ENCODE data around the gene KAT8.

Gene KAT8

DNA sequence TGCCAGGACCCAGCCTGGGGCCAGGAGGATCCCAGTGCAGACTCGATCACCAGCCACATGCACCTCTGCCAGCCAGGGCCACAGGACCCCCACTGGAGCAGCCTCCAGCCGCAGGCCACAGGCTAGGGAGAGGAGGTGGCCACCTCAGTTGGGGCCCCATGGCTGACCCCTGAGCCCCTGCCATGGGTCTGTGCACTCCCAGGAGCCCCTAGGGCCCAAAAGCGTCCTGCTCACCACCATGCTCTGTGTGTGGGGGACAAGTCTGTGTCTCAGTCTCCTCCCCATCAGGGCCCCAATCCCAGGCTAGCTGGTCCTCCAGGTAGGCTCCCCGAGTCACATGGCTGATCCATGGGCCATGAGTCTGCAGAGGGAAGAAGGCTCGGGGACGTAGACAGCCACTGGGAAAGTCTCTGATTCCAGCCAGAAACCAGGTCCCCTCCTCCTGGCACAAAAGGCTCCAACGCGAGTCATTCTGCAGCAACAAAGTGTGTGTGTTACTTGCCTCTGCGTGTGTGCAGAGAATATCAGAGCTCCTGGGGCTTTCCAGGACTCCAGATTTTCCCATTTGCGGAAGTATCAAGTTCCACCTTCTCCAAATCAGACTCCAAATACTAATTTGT, 24.1 kb downstream of the KAT8 start:
- Histone ChIP-seq H3K27me3 (ENCODE audit: insufficient read depth, low read length, poor library complexity) (no peaks in the 10 kb centered on the region), H2AFZ (ENCODE audit: low read depth, low read length) (peak overlapping the region; percentile 74), H3K9ac (ENCODE audit: low read depth, low read length) (peak overlapping the region; percentile 49), H3K79me2 (ENCODE audit: insufficient read depth, low read length) (no peaks in the 10 kb centered on the region), H3K36me3 (ENCODE audit: insufficient read depth, low read length) (no peaks in the 10 kb centered on the region), H4K20me1 (ENCODE audit: insufficient read depth, low read length) (no peaks in the 10 kb centered on the region), H3K27ac (ENCODE audit: low read length) (peak overlapping the region; percentile 63), H3K4me1 (ENCODE audit: insufficient read depth, low read length) (peaks cover 18% of the 10 kb centered on the region), H3K9me3 (ENCODE audit: insufficient read depth, low read length, severe bottlenecking) (no peaks in the 10 kb centered on the region), H3K4me2 (ENCODE audit: insufficient read depth, low read length) (peak overlapping the region; percentile 65), H3K4me3 (ENCODE audit: low read depth in 1 of 2, low read length in 2 of 2) (peak overlapping the region in 1 of 2 experiments; percentile 47; a peak in 2 of 4 replicates)
- TF ChIP-seq CTCF (IDR thresholded peaks at IDR 0.05; ENCODE audit: borderline replicate concordance, extremely low read depth, low read length, poor library complexity, severe bottlenecking) (no peak), EZH2 (IDR thresholded peaks at IDR 0.05; ENCODE audit: borderline replicate concordance, low read depth, low read length, severe bottlenecking) (no peak)
- ATAC-seq (ENCODE audit: insufficient read depth, low read depth) (peak; percentile 2; the same call in 2 of the 3 replicates), DNase-seq (no peak)

GRCh38 chr16:31142109-31143010, 24.9 kb downstream of the KAT8 start:
- peak overlapping the region; percentile 85 for H3K9ac ChIP-seq (ENCODE audit: low read depth, low read length)

DNA sequence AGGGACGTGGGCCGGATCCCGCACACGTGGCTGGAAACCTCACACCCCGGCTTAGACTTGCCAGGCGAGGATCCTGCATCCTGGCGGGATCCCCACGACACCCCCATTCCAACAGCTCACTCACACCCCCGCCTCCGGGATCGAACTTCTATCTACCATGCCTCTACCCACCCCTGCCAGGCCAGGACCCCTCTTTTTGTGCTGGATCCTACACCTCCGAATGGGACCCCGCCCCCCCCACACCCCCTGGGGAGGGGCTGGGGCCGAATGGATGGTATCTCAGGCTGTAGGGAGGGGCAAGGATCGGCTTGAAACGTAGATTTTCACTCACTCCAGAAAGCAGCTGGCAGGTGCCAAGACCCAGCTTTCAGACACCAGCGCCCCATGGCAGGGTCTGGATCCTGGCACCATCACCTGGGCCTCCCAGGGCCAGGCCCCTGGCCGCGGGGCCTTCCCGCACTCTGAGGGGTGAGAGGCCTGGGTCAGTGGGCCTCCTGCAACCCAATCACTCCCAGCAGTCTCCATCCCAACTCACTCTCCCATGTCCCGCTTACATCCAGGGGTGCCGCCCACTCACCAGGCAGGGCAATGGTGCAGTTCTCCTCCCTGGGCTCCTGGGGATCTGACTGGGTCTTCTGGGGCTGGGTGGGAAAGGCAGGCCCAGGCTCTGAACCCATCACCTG, 25.7 kb downstream of the KAT8 start:
- Histone ChIP-seq H3K4me3 (ENCODE audit: low read depth in 1 of 2, low read length in 2 of 2) (peak overlapping the region in 1 of 2 experiments; percentile 58; a peak in 2 of 4 replicates), H2AFZ (ENCODE audit: low read depth, low read length) (peak overlapping the region; percentile 97)

More at GRCh38 chr16:31142109-31143010, 24.9 kb downstream of the KAT8 start:
- Histone ChIP-seq H3K27ac (ENCODE audit: low read length) (peak overlapping the region; percentile 82), H3K4me2 (ENCODE audit: insufficient read depth, low read length) (peak overlapping the region; percentile 90), H3K36me3 (ENCODE audit: insufficient read depth, low read length) (no peaks in the 10 kb centered on the region), H3K4me1 (ENCODE audit: insufficient read depth, low read length) (peaks cover 18% of the 10 kb centered on the region), H4K20me1 (ENCODE audit: insufficient read depth, low read length) (no peaks in the 10 kb centered on the region), H3K79me2 (ENCODE audit: insufficient read depth, low read length) (no peaks in the 10 kb centered on the region), H3K9me3 (ENCODE audit: insufficient read depth, low read length, severe bottlenecking) (no peaks in the 10 kb centered on the region), H2AFZ (ENCODE audit: low read depth, low read length) (peak overlapping the region; percentile 97), H3K4me3 (ENCODE audit: low read depth in 1 of 2, low read length in 2 of 2) (peak overlapping the region in 1 of 2 experiments; percentile 58; a peak in 2 of 4 replicates), H3K27me3 (ENCODE audit: insufficient read depth, low read length, poor library complexity) (no peaks in the 10 kb centered on the region)
- peak; percentile 100 for DNase-seq
- ATAC-seq (ENCODE audit: insufficient read depth, low read depth) = peak; percentile 85
- TF ChIP-seq EZH2 (IDR thresholded peaks at IDR 0.05; ENCODE audit: borderline replicate concordance, low read depth, low read length, severe bottlenecking) (no peak), CTCF (IDR thresholded peaks at IDR 0.05; ENCODE audit: borderline replicate concordance, extremely low read depth, low read length, poor library complexity, severe bottlenecking) (peak; percentile 97)

More for the DNA sequence above, 25.7 kb downstream of the KAT8 start:
- Histone ChIP-seq H3K79me2 (ENCODE audit: insufficient read depth, low read length) (no peaks in the 10 kb centered on the region), H3K27me3 (ENCODE audit: insufficient read depth, low read length, poor library complexity) (no peaks in the 10 kb centered on the region), H3K4me2 (ENCODE audit: insufficient read depth, low read length) (peak overlapping the region; percentile 90), H3K4me1 (ENCODE audit: insufficient read depth, low read length) (peaks cover 18% of the 10 kb centered on the region), H3K27ac (ENCODE audit: low read length) (peak overlapping the region; percentile 82), H3K36me3 (ENCODE audit: insufficient read depth, low read length) (no peaks in the 10 kb centered on the region), H4K20me1 (ENCODE audit: insufficient read depth, low read length) (no peaks in the 10 kb centered on the region), H3K9ac (ENCODE audit: low read depth, low read length) (peak overlapping the region; percentile 85), H3K9me3 (ENCODE audit: insufficient read depth, low read length, severe bottlenecking) (no peaks in the 10 kb centered on the region)
- TF ChIP-seq CTCF (IDR thresholded peaks at IDR 0.05; ENCODE audit: borderline replicate concordance, extremely low read depth, low read length, poor library complexity, severe bottlenecking) = no peak
- TF ChIP-seq EZH2 (IDR thresholded peaks at IDR 0.05; ENCODE audit: borderline replicate concordance, low read depth, low read length, severe bottlenecking) = no peak
- no peak for DNase-seq
- ATAC-seq (ENCODE audit: insufficient read depth, low read depth) = no peak
